GM12878 (cell line): ENCODE results near the gene DDX46. TPM values are rescaled to one million over a fixed set of nuclear protein-coding genes. Genes with fewer than 3 reads are reported as not detected.

Experiments
- ATAC-seq: fragments of 200-7000 bp; cut with Tn5 transposase; 3 replicates; pipeline ENCODE4 v1.9.1; 2020; ENCODE audit warnings: mild to moderate bottlenecking, moderate library complexity
- BruUV-seq: library from RNA; stranded (reverse); fragments of 400-500 nt; replicated peaks from 2 replicates; lab custom pipeline; 2021; lab: Mats Ljungman, UMichigan
- CTCF ChIA-PET: fragments of 300-600 bp; sonication (Branson Sonifier 250); formaldehyde crosslinking; extraction: SDS; loops from one replicate; lab custom pipeline; 2021; ENCODE audit warnings: inconsistent platforms; lab: Yijun Ruan, JAX
- POLR2A ChIA-PET: fragments of 350-600 bp; formaldehyde crosslinking; extraction: SDS; loops from one replicate; lab custom pipeline; 2021; ENCODE audit warnings: inconsistent platforms; lab: Charles Lee
- RAD21 ChIA-PET: fragments of 300-600 bp; sonication (Branson Sonifier 250); formaldehyde crosslinking; loops from one replicate; lab custom pipeline; 2023; ENCODE audit warnings: antibody characterized with exemption; ENCODE audit not compliant: unreplicated experiment; lab: Charles Lee
- SMC1A ChIA-PET: fragments of 300-600 bp; sonication (Branson Sonifier 250); formaldehyde crosslinking; loops from one replicate; lab custom pipeline; 2023; ENCODE audit not compliant: unreplicated experiment, uncharacterized antibody; lab: Charles Lee
- DNase-seq: peaks from one replicate; pipeline ENCODE4 v3.0.0-alpha.2; 2011; ENCODE audit warnings: low read depth, low spot score
- FAIRE-seq: peaks from 3 replicates; lab custom pipeline; 2011; peaks lifted over from hg19 to GRCh38; lab: Jason Lieb, UNC
- H2AFZ ChIP-seq: 2 replicates; pipeline ENCODE4 v1.6.0; 2011; ENCODE audit warnings: low read depth, low read length, control low read depth; ENCODE audit not compliant: control insufficient read depth
- H3K27ac ChIP-seq: 2 replicates; pipeline ENCODE4 v1.5.1; 2011; ENCODE audit warnings: control low read depth; ENCODE audit not compliant: control insufficient read depth, insufficient read depth
- H3K27me3 ChIP-seq, 2 experiments: replicated peaks in 1 of 2; 2 replicates each; pipeline versions ENCODE4 v1.6.0 to v1.6.1; 2011; ENCODE audit warnings: low read length in 1 of 2; ENCODE audit not compliant: control insufficient read depth in 2 of 2, insufficient read depth in 2 of 2
- H3K36me3 ChIP-seq, 2 experiments: 2 replicates each; pipeline ENCODE4 v1.5.1; 2011; ENCODE audit warnings: low read length in 1 of 2; ENCODE audit not compliant: control insufficient read depth in 2 of 2, insufficient read depth in 2 of 2
- H3K4me1 ChIP-seq: 2 replicates; pipeline ENCODE4 v1.6.1; 2011; ENCODE audit warnings: mild to moderate bottlenecking, low read length, moderate library complexity, mixed read lengths; ENCODE audit not compliant: control insufficient read depth, insufficient read depth
- H3K4me2 ChIP-seq: 2 replicates; pipeline ENCODE4 v1.6.0; 2011; ENCODE audit warnings: control low read depth; ENCODE audit not compliant: control insufficient read depth, insufficient read depth
- H3K4me3 ChIP-seq: fragments of 200-600 bp; sonication (generic); 2 replicates; pipeline ENCODE4 v1.5.1; 2016
- H3K79me2 ChIP-seq: 2 replicates; pipeline ENCODE4 v1.6.0; 2011; ENCODE audit warnings: low read length; ENCODE audit not compliant: control insufficient read depth, insufficient read depth
- H3K9ac ChIP-seq: 2 replicates; pipeline ENCODE4 v1.8.0; 2011; ENCODE audit warnings: low read length, control low read depth, mixed read lengths; ENCODE audit not compliant: control insufficient read depth, insufficient read depth
- H3K9me3 ChIP-seq: replicated peaks from 3 replicates; pipeline ENCODE4 v1.5.1; 2011; ENCODE audit warnings: mild to moderate bottlenecking, low read length; ENCODE audit not compliant: control insufficient read depth, insufficient read depth
- H4K20me1 ChIP-seq: 2 replicates; pipeline ENCODE4 v1.6.0; 2011; ENCODE audit not compliant: control insufficient read depth, insufficient read depth
- BACH1 ChIP-seq: fragments of 450-650 bp; IDR thresholded peaks from 2 replicates; pipeline ENCODE4 v1.6.1; 2017; ENCODE audit warnings: mild to moderate bottlenecking, borderline replicate concordance
- CHD1 ChIP-seq: IDR thresholded peaks from 2 replicates; pipeline ENCODE4 v1.6.1; 2012; ENCODE audit warnings: low read depth, low read length, improper control_type of control experiment
- ETV6 ChIP-seq, 2 experiments: fragments of 450-650 bp in 1 of 2; IDR thresholded peaks in 1 of 2; conservative IDR thresholded peaks in 1 of 2; 2 replicates each; pipeline ENCODE4 v1.6.1; 2014; ENCODE audit warnings: antibody characterized with exemption in 1 of 2, borderline replicate concordance in 1 of 2, low read depth in 1 of 2, mild to moderate bottlenecking in 1 of 2, moderate library complexity in 1 of 2
- FOXM1 ChIP-seq: IDR thresholded peaks from 2 replicates; pipeline ENCODE4 v1.6.1; 2012; ENCODE audit warnings: low read depth, mild to moderate bottlenecking, inconsistent platforms, low read length, moderate library complexity
- HCFC1 ChIP-seq: fragments of 150-350 bp; IDR thresholded peaks from 2 replicates; pipeline ENCODE4 v1.6.1; 2014; ENCODE audit warnings: low read length
- HDAC6 ChIP-seq: fragments of 200-600 bp; sonication (generic); IDR thresholded peaks from one replicate; pipeline ENCODE4 v1.8.0; 2017; ENCODE audit warnings: antibody characterized with exemption; ENCODE audit not compliant: unreplicated experiment
- LARP7 ChIP-seq: fragments of 450-650 bp; IDR thresholded peaks from 2 replicates; pipeline ENCODE4 v1.6.1; 2017; ENCODE audit warnings: mild to moderate bottlenecking
- NFXL1 ChIP-seq: fragments of 450-650 bp; IDR thresholded peaks from 2 replicates; pipeline ENCODE4 v1.6.1; 2017; ENCODE audit warnings: antibody characterized with exemption, mild to moderate bottlenecking, borderline replicate concordance
- NR2F1 ChIP-seq: fragments of 450-650 bp; conservative IDR thresholded peaks from 2 replicates; pipeline ENCODE4 v1.6.1; 2017; ENCODE audit warnings: mild to moderate bottlenecking
- PAX5 ChIP-seq: IDR thresholded peaks from 2 replicates; pipeline ENCODE4 v1.6.1; 2011; ENCODE audit warnings: low read depth, low read length, borderline replicate concordance
- SMAD5 ChIP-seq: IDR thresholded peaks from 2 replicates; pipeline ENCODE4 v1.6.1; 2016; ENCODE audit warnings: antibody characterized with exemption, low read depth
- SUPT20H ChIP-seq: IDR thresholded peaks from 2 replicates; pipeline ENCODE4 v1.6.1; 2011; ENCODE audit warnings: low read depth, mild to moderate bottlenecking, low read length, moderate library complexity, borderline replicate concordance; ENCODE audit not compliant: control insufficient read depth
- TARDBP ChIP-seq: IDR thresholded peaks from 2 replicates; pipeline ENCODE4 v1.6.1; 2016; ENCODE audit warnings: borderline replicate concordance
- TCF3 ChIP-seq: IDR thresholded peaks from 2 replicates; pipeline ENCODE4 v1.6.1; 2012; ENCODE audit warnings: low read depth, mild to moderate bottlenecking, low read length, borderline replicate concordance; ENCODE audit not compliant: insufficient read depth
- ZSCAN29 ChIP-seq: fragments of 450-650 bp; IDR thresholded peaks from 2 replicates; pipeline ENCODE4 v1.6.1; 2017; ENCODE audit warnings: mild to moderate bottlenecking, moderate library complexity
- WGBS: methylation state at CpG from one replicate; pipeline ENCODE4 v1.1.6; 2016; ENCODE audit warnings: low lambda C conversion rate; ENCODE audit not compliant: insufficient replicate concordance, insufficient coverage; ENCODE audit errors: missing lambda C conversion rate; 5-methylcytosine and 5-hydroxymethylcytosine counted together
- in situ Hi-C: fragments of 300-500 bp; cut with MboI; formaldehyde crosslinking; loops from 9 replicates; pipeline ENCODE4 v1.14.3; 2018; ENCODE audit warnings: mixed read lengths
- intact Hi-C: fragments of 100-400 bp; cut with micrococcal nuclease; formaldehyde crosslinking; loops from one replicate; pipeline ENCODE4 v1.14.2; 2022; ENCODE audit not compliant: unreplicated experiment
- polyA plus RNA-seq, 11 experiments: library from polyadenylated mRNA; depleted of rRNA in 4 of 11; unstranded in 6 of 11; stranded (reverse) in 5 of 11; fragments of >200 nt; fragmentation: Nextera tagmentation in 4 of 11; fragmentation: Illumina TruSeq in 1 of 11; extraction: Ambion mirVana in 4 of 11; extraction: Trizol in 1 of 11; gene quantifications; 1 replicate in 1 of 11; 2 replicates in 10 of 11; pipeline versions ENCODE4 v1.2.1 to v1.2.3, GENCODE V29; 2011 to 2016; ENCODE audit warnings: inconsistent platforms in 2 of 11, missing spikeins in 2 of 11, low read depth in 1 of 11
- total RNA-seq, 4 experiments: library from RNA; depleted of rRNA in 3 of 4; stranded (reverse); fragments of >200 nt in 3 of 4; fragmentation: Illumina TruSeq in 1 of 4; extraction: Trizol in 1 of 4; gene quantifications; 2 replicates each; pipeline versions ENCODE4 v1.2.1 to v1.2.3, GENCODE V29; 2013 to 2021
- TF ChIP-seq, protein P1 (sequence below): IDR thresholded peaks from 2 replicates; pipeline ENCODE4 v1.6.1; 2011; ENCODE audit warnings: borderline replicate concordance, low read depth, mild to moderate bottlenecking, moderate library complexity, mixed read lengths, low read length; ENCODE audit not compliant: insufficient read depth; ENCODE audit errors: extremely low read length
- TF ChIP-seq, protein P2 (sequence below): fragments of 450-650 bp; IDR thresholded peaks from 2 replicates; pipeline ENCODE4 v1.6.1; 2017; ENCODE audit warnings: mild to moderate bottlenecking, low read depth, inconsistent platforms; ENCODE audit not compliant: poor library complexity, severe bottlenecking

Gene DDX46
- total and polyA plus RNA-seq, 10 of the 15 experiments (the other 5 are each of a cell fraction or from before 2014, with no cell fraction given): 23.0 to 77.1 (median 42.2) TPM

DNA sequence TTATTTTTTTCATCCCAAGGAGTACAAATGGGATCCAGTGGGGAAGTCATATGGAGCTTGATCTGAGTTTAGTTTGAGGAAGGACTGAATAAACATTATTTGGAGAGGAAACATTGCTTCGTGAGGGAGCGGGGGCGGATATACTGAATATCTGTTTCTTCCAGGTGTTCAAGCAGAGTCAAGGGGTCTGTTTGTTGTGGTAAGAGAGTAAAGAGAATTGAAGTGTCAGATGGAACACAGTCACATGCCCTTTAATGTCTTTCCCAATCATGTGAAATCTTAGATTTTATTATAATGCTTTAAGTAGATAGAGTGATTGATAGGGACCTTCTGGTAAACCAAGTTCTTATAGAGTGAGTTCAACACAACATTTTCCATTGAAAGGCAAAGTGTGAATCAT is 33.7 kb downstream of the DDX46 start:
- H3K4me2 ChIP-seq: no peak overlapping the region
- POLR2A ChIA-PET: no interaction called here
- no peak for FAIRE-seq
- H3K9me3 ChIP-seq: no peaks in the 10 kb centered on the region
- CTCF ChIA-PET: interaction anchor here (0.9 kb wide), 1 partner anchor 29 kb away, joined by 3 read pairs; no protein-coding TSS in a partner anchor
- H3K4me3 ChIP-seq: no peak overlapping the region
- BruUV-seq: no TSS peak
- H3K79me2 ChIP-seq: no peaks in the 10 kb centered on the region
- in situ Hi-C loops: no loop called here
- ATAC-seq: no peak
- peaks cover 4 to 41% of the 10 kb centered on the region in 2 experiments for H3K36me3 ChIP-seq
- H3K9ac ChIP-seq: no peak overlapping the region
- RAD21 ChIA-PET: interaction anchor here (1.4 kb wide), 1 partner anchor 112 kb away, joined by 4 read pairs; no protein-coding TSS in a partner anchor
- SMC1A ChIA-PET: interaction anchor here (0.8 kb wide), 1 partner anchor 33 kb away, joined by 3 read pairs; no protein-coding TSS in a partner anchor
- no peaks in the 10 kb centered on the region for H3K27me3 ChIP-seq
- DNase-seq: no peak
- no peak overlapping the region for H3K27ac ChIP-seq
- intact Hi-C loops: no loop called here
- 98% methylated on average over 3 of the region's 3 CpGs for WGBS
- no peaks in the 10 kb centered on the region for H3K4me1 ChIP-seq
- H4K20me1 ChIP-seq: no peaks in the 10 kb centered on the region
- TF ChIP-seq HDAC6 (no peak), CHD1 (no peak), SUPT20H (no peak), TARDBP (no peak), TCF3 (no peak), NFXL1 (no peak), BACH1 (no peak), NR2F1 (no peak), FOXM1 (no peak), ZSCAN29 (no peak), ETV6 (conservative IDR thresholded peaks at IDR 0.05 in 1 of 2, IDR thresholded peaks at IDR 0.05 in 1 of 2; ENCODE audit: borderline replicate concordance in 1 of 2, low read depth in 1 of 2) (no peak), LARP7 (no peak), PAX5 (no peak), HCFC1 (no peak), SMAD5 (no peak)
- TF ChIP-seq, protein P1, sequence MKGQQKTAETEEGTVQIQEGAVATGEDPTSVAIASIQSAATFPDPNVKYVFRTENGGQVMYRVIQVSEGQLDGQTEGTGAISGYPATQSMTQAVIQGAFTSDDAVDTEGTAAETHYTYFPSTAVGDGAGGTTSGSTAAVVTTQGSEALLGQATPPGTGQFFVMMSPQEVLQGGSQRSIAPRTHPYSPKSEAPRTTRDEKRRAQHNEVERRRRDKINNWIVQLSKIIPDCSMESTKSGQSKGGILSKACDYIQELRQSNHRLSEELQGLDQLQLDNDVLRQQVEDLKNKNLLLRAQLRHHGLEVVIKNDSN: no peak
- TF ChIP-seq, protein P2, sequence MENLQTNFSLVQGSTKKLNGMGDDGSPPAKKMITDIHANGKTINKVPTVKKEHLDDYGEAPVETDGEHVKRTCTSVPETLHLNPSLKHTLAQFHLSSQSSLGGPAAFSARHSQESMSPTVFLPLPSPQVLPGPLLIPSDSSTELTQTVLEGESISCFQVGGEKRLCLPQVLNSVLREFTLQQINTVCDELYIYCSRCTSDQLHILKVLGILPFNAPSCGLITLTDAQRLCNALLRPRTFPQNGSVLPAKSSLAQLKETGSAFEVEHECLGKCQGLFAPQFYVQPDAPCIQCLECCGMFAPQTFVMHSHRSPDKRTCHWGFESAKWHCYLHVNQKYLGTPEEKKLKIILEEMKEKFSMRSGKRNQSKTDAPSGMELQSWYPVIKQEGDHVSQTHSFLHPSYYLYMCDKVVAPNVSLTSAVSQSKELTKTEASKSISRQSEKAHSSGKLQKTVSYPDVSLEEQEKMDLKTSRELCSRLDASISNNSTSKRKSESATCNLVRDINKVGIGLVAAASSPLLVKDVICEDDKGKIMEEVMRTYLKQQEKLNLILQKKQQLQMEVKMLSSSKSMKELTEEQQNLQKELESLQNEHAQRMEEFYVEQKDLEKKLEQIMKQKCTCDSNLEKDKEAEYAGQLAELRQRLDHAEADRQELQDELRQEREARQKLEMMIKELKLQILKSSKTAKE: no peak
- H2AFZ ChIP-seq: no peak overlapping the region
